HepG2 (cell line): ENCODE results near the gene PEBP1. TPM values are rescaled to one million over a fixed set of nuclear protein-coding genes. Genes with fewer than 3 reads are reported as not detected.

Experiments
- BCL6 ChIP-seq: IDR thresholded peaks from 2 replicates; pipeline ENCODE4 v1.6.1; 2016; ENCODE audit warnings: missing genetic modification reagents, missing compliant biosample characterization
- DRAP1 ChIP-seq: IDR thresholded peaks from 2 replicates; pipeline ENCODE4 v1.6.1; 2016; ENCODE audit warnings: missing genetic modification reagents, missing compliant biosample characterization
- ESRRA ChIP-seq: sonication (generic); formaldehyde crosslinking; IDR thresholded peaks from 2 replicates; pipeline ENCODE4 v1.5.1; 2020; ENCODE audit warnings: mild to moderate bottlenecking, low read depth, missing genetic modification reagents
- FOSL2 ChIP-seq: sonication (generic); formaldehyde crosslinking; IDR thresholded peaks from 2 replicates; pipeline ENCODE4 v1.4.0; 2020; ENCODE audit warnings: missing genetic modification reagents
- HNF1B ChIP-seq: sonication (generic); formaldehyde crosslinking; IDR thresholded peaks from 2 replicates; pipeline ENCODE4 v1.5.1; 2020; ENCODE audit warnings: mild to moderate bottlenecking, moderate library complexity, missing genetic modification reagents
- JUN ChIP-seq: sonication (generic); formaldehyde crosslinking; IDR thresholded peaks from 2 replicates; pipeline ENCODE4 v1.4.0; 2020; ENCODE audit warnings: mild to moderate bottlenecking, missing genetic modification reagents
- NAIF1 ChIP-seq: sonication (generic); formaldehyde crosslinking; IDR thresholded peaks from 2 replicates; pipeline ENCODE4 v1.5.0; 2020; ENCODE audit warnings: mild to moderate bottlenecking, missing genetic modification reagents, borderline replicate concordance
- NR2F6 ChIP-seq, 2 experiments: IDR thresholded peaks; 2 replicates each; pipeline ENCODE4 v1.6.1; 2016; ENCODE audit warnings: antibody characterized with exemption in 1 of 2, mild to moderate bottlenecking in 1 of 2
- PAXIP1 ChIP-seq: sonication (generic); formaldehyde crosslinking; conservative IDR thresholded peaks from 2 replicates; pipeline ENCODE4 v1.4.0; 2020; ENCODE audit warnings: mild to moderate bottlenecking, missing genetic modification reagents, moderate library complexity
- SAP130 ChIP-seq: IDR thresholded peaks from 2 replicates; pipeline ENCODE4 v1.6.1; 2016; ENCODE audit warnings: low read depth
- SNAPC4 ChIP-seq: sonication (generic); formaldehyde crosslinking; IDR thresholded peaks from 2 replicates; pipeline ENCODE4 v1.4.0; 2020; ENCODE audit warnings: mild to moderate bottlenecking, missing genetic modification reagents
- ZBTB3 ChIP-seq: sonication (generic); formaldehyde crosslinking; IDR thresholded peaks from 2 replicates; pipeline ENCODE4 v1.4.0; 2020; ENCODE audit warnings: low read depth, mild to moderate bottlenecking, moderate library complexity, missing genetic modification reagents, borderline replicate concordance
- ZNF460 ChIP-seq: sonication (generic); formaldehyde crosslinking; IDR thresholded peaks from 2 replicates; pipeline ENCODE4 v1.5.1; 2020; ENCODE audit warnings: missing genetic modification reagents, mild to moderate bottlenecking, borderline replicate concordance
- ZNF782 ChIP-seq: sonication (generic); formaldehyde crosslinking; IDR thresholded peaks from 2 replicates; pipeline ENCODE4 v1.4.0; 2020; ENCODE audit warnings: missing genetic modification reagents, mild to moderate bottlenecking, borderline replicate concordance
- ZNF792 ChIP-seq: IDR thresholded peaks from 2 replicates; pipeline ENCODE4 v1.6.1; 2016
- polyA plus RNA-seq, 8 experiments: library from polyadenylated mRNA; depleted of rRNA in 3 of 8; stranded (reverse) in 7 of 8; unstranded in 1 of 8; fragments of >200 nt; fragmentation: Illumina TruSeq in 4 of 8; extraction: Trizol in 4 of 8; gene quantifications; 2 replicates each; pipeline versions ENCODE4 v1.2.1 to v1.2.3, GENCODE V29; 2011 to 2016; ENCODE audit warnings: low read depth in 4 of 8, missing spikeins in 1 of 8, mixed read lengths in 1 of 8; ENCODE audit not compliant: insufficient read depth in 1 of 8
- total RNA-seq, 5 experiments: library from RNA; depleted of rRNA; stranded (reverse); fragments of >200 nt; fragmentation: Illumina TruSeq; extraction: Trizol; gene quantifications; 2 replicates each; pipeline ENCODE4 v1.2.3, GENCODE V29; 2016; ENCODE audit warnings: low read depth in 1 of 5

The PEBP1 gene
- total and polyA plus RNA-seq, 2 of the 13 experiments (the other 11 are each of a cell fraction or from before 2014, with no cell fraction given): 538 to 1,505 TPM

- no peak for TF ChIP-seq ZNF782 (CRISPR knock-in tag)
- TF ChIP-seq NR2F6 (IDR thresholded peaks at IDR 0.05): peak; percentile 46; the same call in 1 of the 2 replicates
- peak; percentile 75 for TF ChIP-seq NR2F6 (CRISPR knock-in tag; IDR thresholded peaks at IDR 0.05)
- peak; percentile 78 for TF ChIP-seq PAXIP1
- peak; percentile 79 for TF ChIP-seq FOSL2 (CRISPR knock-in tag)
- TF ChIP-seq ZNF792 (CRISPR knock-in tag): no peak
- TF ChIP-seq HNF1B (CRISPR knock-in tag): peak; percentile 72; the same call in 1 of the 2 replicates
- 0 out of 2 replicates have a peak, but pooled peaks have one; percentile 14 for TF ChIP-seq DRAP1 (CRISPR knock-in tag)
- TF ChIP-seq NAIF1 (CRISPR knock-in tag): no peak
- TF ChIP-seq JUN (CRISPR knock-in tag): peak; percentile 66; the same call in 1 of the 2 replicates
- TF ChIP-seq BCL6 (CRISPR knock-in tag): peak; percentile 88
- TF ChIP-seq ESRRA: peak; percentile 97
- no peak for TF ChIP-seq ZNF460 (CRISPR knock-in tag)
- 0 out of 2 replicates have a peak, but pooled peaks have one; percentile 49 for TF ChIP-seq ZBTB3 (CRISPR knock-in tag)
- peak; percentile 52; the same call in 1 of the 2 replicates for TF ChIP-seq SAP130 (CRISPR knock-in tag)
- TF ChIP-seq SNAPC4 (CRISPR knock-in tag): 0 out of 2 replicates have a peak, but pooled peaks have one; percentile 32
These were observed 15.2 kb upstream of the PEBP1 start (continued) for GRCh38 chr12:118120579-118121363.
